BLaER1 treated with 17β-estradiol and CSF1 and Interleukin-3, amounts not matched to agents 10 nM and 100 nM (cell line): ENCODE results near the gene MYH14.
A peak's percentile ranks its signal among the peaks of the same experiment; 100 is the strongest.

Source experiments
- H3K27ac ChIP-seq, 11 experiments: shearing (Covaris generic); formaldehyde crosslinking; 2 replicates each; pipeline ENCODE4 v1.8.1; 2022
- H3K27me3 ChIP-seq, 11 experiments: shearing (Covaris generic); formaldehyde crosslinking; 2 replicates each; pipeline ENCODE4 v1.8.1; 2022
- H3K36me3 ChIP-seq, 11 experiments: shearing (Covaris generic); formaldehyde crosslinking; 2 replicates each; pipeline ENCODE4 v1.8.1; 2022
- H3K4me1 ChIP-seq, 10 experiments: shearing (Covaris generic); formaldehyde crosslinking; 2 replicates each; pipeline ENCODE4 v1.8.1; 2022
- H3K4me2 ChIP-seq, 11 experiments: shearing (Covaris generic); formaldehyde crosslinking; 2 replicates each; pipeline ENCODE4 v1.8.1; 2022
- H3K4me3 ChIP-seq, 10 experiments: shearing (Covaris generic); formaldehyde crosslinking; 2 replicates each; pipeline ENCODE4 v1.8.1; 2022
- H3K9ac ChIP-seq, 11 experiments: shearing (Covaris generic); formaldehyde crosslinking; 2 replicates each; pipeline ENCODE4 v1.8.1; 2022
- H3K9me3 ChIP-seq, 11 experiments: shearing (Covaris generic); formaldehyde crosslinking; replicated peaks in 1 of 11; 2 replicates each; pipeline ENCODE4 v1.8.1; 2022
- H4K20me1 ChIP-seq, 11 experiments: shearing (Covaris generic); formaldehyde crosslinking; 2 replicates each; pipeline ENCODE4 v1.8.1; 2022
- Cebpa-rat ChIP-seq, 11 experiments: shearing (Covaris generic); IDR thresholded peaks; 2 replicates each; pipeline ENCODE4 v1.8.1; 2022

The MYH14 gene

GRCh38 chr19:50173127-50173526 is 30.3 kb upstream of the MYH14 start:
- Histone ChIP-seq H3K27ac (no peak overlapping the region), H3K9ac (no peak overlapping the region), H3K4me3 (no peak overlapping the region), H3K4me2 (no peak overlapping the region), H3K27me3 (no peaks in the 10 kb centered on the region), H3K36me3 (no peaks in the 10 kb centered on the region), H3K4me1 (peaks cover 0 to 2% (median under 1%) of the 10 kb centered on the region in 10 experiments; a peak in 8 of 20 replicates), H4K20me1 (no peaks in the 10 kb centered on the region), H3K9me3 (peaks cover 0 to 6% (median 0%) of the 10 kb centered on the region in 11 experiments; a peak in 2 of 22 replicates)
- no peak for TF ChIP-seq Cebpa-rat (IDR thresholded peaks at IDR 0.05)

- no peak overlapping the region for H3K27ac ChIP-seq
- no peak overlapping the region for H3K9ac ChIP-seq
- H3K36me3 ChIP-seq = no peaks in the 10 kb centered on the region
- no peak overlapping the region for H3K4me2 ChIP-seq
- H3K4me3 ChIP-seq = no peak overlapping the region
- no peaks in the 10 kb centered on the region for H4K20me1 ChIP-seq
- H3K4me1 ChIP-seq = peaks cover 8 to 13% (median 11%) of the 10 kb centered on the region in 10 experiments
- no peaks in the 10 kb centered on the region for H3K27me3 ChIP-seq
- H3K9me3 ChIP-seq = peaks cover 0 to 6% (median 0%) of the 10 kb centered on the region in 11 experiments; a peak in 2 of 22 replicates
- TF ChIP-seq Cebpa-rat (IDR thresholded peaks at IDR 0.05) = no peak
These were observed 29.2 kb upstream of the MYH14 start for GRCh38 chr19:50174100-50174793.

GRCh38 chr19:50175924-50176323 is 27.5 kb upstream of the MYH14 start:
- Histone ChIP-seq H4K20me1 (no peaks in the 10 kb centered on the region), H3K9ac (no peak overlapping the region), H3K27me3 (no peaks in the 10 kb centered on the region), H3K27ac (no peak overlapping the region), H3K36me3 (no peaks in the 10 kb centered on the region), H3K4me3 (no peak overlapping the region), H3K4me1 (peaks cover 10 to 19% (median 16%) of the 10 kb centered on the region in 10 experiments), H3K9me3 (peaks cover 0 to 11% (median 0%) of the 10 kb centered on the region in 11 experiments; a peak in 6 of 22 replicates), H3K4me2 (no peak overlapping the region)
- no peak for TF ChIP-seq Cebpa-rat (IDR thresholded peaks at IDR 0.05)

GRCh38 chr19:50176775-50177174 is 26.6 kb upstream of the MYH14 start:
- H3K27ac ChIP-seq = no peak overlapping the region
- H3K27me3 ChIP-seq = no peaks in the 10 kb centered on the region
- no peak for TF ChIP-seq Cebpa-rat (IDR thresholded peaks at IDR 0.05)
- no peaks in the 10 kb centered on the region for H4K20me1 ChIP-seq
- H3K4me3 ChIP-seq = no peak overlapping the region
- H3K9ac ChIP-seq = no peak overlapping the region
- peaks cover 10 to 19% (median 16%) of the 10 kb centered on the region in 10 experiments for H3K4me1 ChIP-seq
- peaks cover 0 to 11% (median 0%) of the 10 kb centered on the region in 11 experiments; a peak in 6 of 22 replicates for H3K9me3 ChIP-seq
- no peak overlapping the region for H3K4me2 ChIP-seq
- H3K36me3 ChIP-seq = no peaks in the 10 kb centered on the region

GRCh38 chr19:50178320-50178719 is 25.1 kb upstream of the MYH14 start:
- no peaks in the 10 kb centered on the region for H3K36me3 ChIP-seq
- H3K27ac ChIP-seq = peak overlapping the region in 7 of 11 experiments; percentile 34 to 64 (median 53); a peak in 12 of 22 replicates
- H3K4me2 ChIP-seq = peak overlapping the region; percentile 20 to 79 (median 58); a peak in 19 of 22 replicates
- no peaks in the 10 kb centered on the region for H3K27me3 ChIP-seq
- no peaks in the 10 kb centered on the region for H4K20me1 ChIP-seq
- peaks cover 10 to 19% (median 16%) of the 10 kb centered on the region in 10 experiments for H3K4me1 ChIP-seq
- peak overlapping the region in 5 of 11 experiments; percentile 30 to 55 (median 35); a peak in 7 of 22 replicates for H3K9ac ChIP-seq
- H3K9me3 ChIP-seq = peaks cover 0 to 11% (median 0%) of the 10 kb centered on the region in 11 experiments; a peak in 6 of 22 replicates
- no peak overlapping the region for H3K4me3 ChIP-seq
- no peak for TF ChIP-seq Cebpa-rat (IDR thresholded peaks at IDR 0.05)

GRCh38 chr19:50178859-50179537 is 24.4 kb upstream of the MYH14 start:
- H3K4me3 ChIP-seq = no peak overlapping the region
- peaks cover 0 to 11% (median 0%) of the 10 kb centered on the region in 11 experiments; a peak in 6 of 22 replicates for H3K9me3 ChIP-seq
- no peaks in the 10 kb centered on the region for H4K20me1 ChIP-seq
- H3K27me3 ChIP-seq = no peaks in the 10 kb centered on the region
- H3K4me1 ChIP-seq = peaks cover 10 to 19% (median 16%) of the 10 kb centered on the region in 10 experiments
- H3K4me2 ChIP-seq = peak overlapping the region; percentile 20 to 79 (median 58); a peak in 21 of 22 replicates
- H3K36me3 ChIP-seq = no peaks in the 10 kb centered on the region
- peak overlapping the region in 9 of 11 experiments; percentile 25 to 64 (median 43); a peak in 15 of 22 replicates for H3K27ac ChIP-seq
- no peak for TF ChIP-seq Cebpa-rat (IDR thresholded peaks at IDR 0.05)
- peak overlapping the region in 7 of 11 experiments; percentile 8 to 55 (median 32); a peak in 12 of 22 replicates for H3K9ac ChIP-seq

GRCh38 chr19:50181121-50181520 is 22.3 kb upstream of the MYH14 start:
- Histone ChIP-seq H3K4me3 (no peak overlapping the region), H3K36me3 (no peaks in the 10 kb centered on the region), H3K4me2 (no peak overlapping the region), H3K4me1 (peaks cover 10 to 19% (median 16%) of the 10 kb centered on the region in 10 experiments), H3K27me3 (no peaks in the 10 kb centered on the region), H3K9ac (no peak overlapping the region), H4K20me1 (no peaks in the 10 kb centered on the region), H3K27ac (no peak overlapping the region), H3K9me3 (peaks cover 0 to 7% (median 0%) of the 10 kb centered on the region in 11 experiments; a peak in 4 of 22 replicates)
- TF ChIP-seq Cebpa-rat (IDR thresholded peaks at IDR 0.05) = peak in 2 of 11 experiments; percentile 24 to 62; a peak in 2 of 22 replicates

- Histone ChIP-seq H4K20me1 (no peaks in the 10 kb centered on the region), H3K4me3 (no peak overlapping the region), H3K36me3 (no peaks in the 10 kb centered on the region), H3K4me2 (no peak overlapping the region), H3K9ac (no peak overlapping the region), H3K9me3 (peaks cover 0 to 7% (median 0%) of the 10 kb centered on the region in 11 experiments; a peak in 4 of 22 replicates), H3K4me1 (peaks cover 2 to 7% (median 5%) of the 10 kb centered on the region in 10 experiments), H3K27me3 (no peaks in the 10 kb centered on the region), H3K27ac (no peak overlapping the region)
- TF ChIP-seq Cebpa-rat (IDR thresholded peaks at IDR 0.05) = no peak
These were observed 19.2 kb upstream of the MYH14 start for GRCh38 chr19:50184196-50184595.

- Histone ChIP-seq H3K9ac (no peak overlapping the region), H3K36me3 (no peaks in the 10 kb centered on the region), H3K4me1 (peaks cover 15 to 25% (median 19%) of the 10 kb centered on the region in 10 experiments), H3K27me3 (no peaks in the 10 kb centered on the region), H3K4me2 (no peak overlapping the region), H3K27ac (no peak overlapping the region), H3K4me3 (no peak overlapping the region), H3K9me3 (no peaks in the 10 kb centered on the region), H4K20me1 (no peaks in the 10 kb centered on the region)
- no peak for TF ChIP-seq Cebpa-rat (IDR thresholded peaks at IDR 0.05)
These were observed 15.5 kb upstream of the MYH14 start for GRCh38 chr19:50187937-50188336.
